ENCODE data around the gene U2AF1L4.

U2AF1L4 gene

GRCh38 chr19:35776102-35776788 is 31.0 kb upstream of the U2AF1L4 start:
- peak overlapping the region; percentile 76 for H3K4me2 ChIP-seq (ENCODE audit: low read length)
- peak overlapping the region; percentile 60 for H3K9ac ChIP-seq (ENCODE audit: low read length)
- no peaks in the 10 kb centered on the region for H3K27me3 ChIP-seq (ENCODE audit: low read depth, low read length)
- H3K79me2 ChIP-seq (ENCODE audit: low read length), result no peaks in the 10 kb centered on the region
- H2AFZ ChIP-seq (ENCODE audit: low read depth, low read length), result no peak overlapping the region
- peaks cover 23% of the 10 kb centered on the region for H3K4me1 ChIP-seq (ENCODE audit: low read length)
- H3K4me3 ChIP-seq (ENCODE audit: low read length), result peak overlapping the region; percentile 79
- no peaks in the 10 kb centered on the region for H3K36me3 ChIP-seq (replicated peaks; ENCODE audit: low read depth, low read length)
- TF ChIP-seq, protein P1, sequence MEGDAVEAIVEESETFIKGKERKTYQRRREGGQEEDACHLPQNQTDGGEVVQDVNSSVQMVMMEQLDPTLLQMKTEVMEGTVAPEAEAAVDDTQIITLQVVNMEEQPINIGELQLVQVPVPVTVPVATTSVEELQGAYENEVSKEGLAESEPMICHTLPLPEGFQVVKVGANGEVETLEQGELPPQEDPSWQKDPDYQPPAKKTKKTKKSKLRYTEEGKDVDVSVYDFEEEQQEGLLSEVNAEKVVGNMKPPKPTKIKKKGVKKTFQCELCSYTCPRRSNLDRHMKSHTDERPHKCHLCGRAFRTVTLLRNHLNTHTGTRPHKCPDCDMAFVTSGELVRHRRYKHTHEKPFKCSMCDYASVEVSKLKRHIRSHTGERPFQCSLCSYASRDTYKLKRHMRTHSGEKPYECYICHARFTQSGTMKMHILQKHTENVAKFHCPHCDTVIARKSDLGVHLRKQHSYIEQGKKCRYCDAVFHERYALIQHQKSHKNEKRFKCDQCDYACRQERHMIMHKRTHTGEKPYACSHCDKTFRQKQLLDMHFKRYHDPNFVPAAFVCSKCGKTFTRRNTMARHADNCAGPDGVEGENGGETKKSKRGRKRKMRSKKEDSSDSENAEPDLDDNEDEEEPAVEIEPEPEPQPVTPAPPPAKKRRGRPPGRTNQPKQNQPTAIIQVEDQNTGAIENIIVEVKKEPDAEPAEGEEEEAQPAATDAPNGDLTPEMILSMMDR (IDR thresholded peaks at IDR 0.05; ENCODE audit: low read depth, low read length), result no peak
- TF ChIP-seq EZH2phosphoT487 (IDR thresholded peaks at IDR 0.05; ENCODE audit: low read depth), result no peak
- no peaks in the 10 kb centered on the region for H4K20me1 ChIP-seq (ENCODE audit: insufficient read depth, low read length)
- H3K27ac ChIP-seq (ENCODE audit: low read length), result no peak overlapping the region
- H3K9me3 ChIP-seq (ENCODE audit: insufficient read depth, low read length), result no peaks in the 10 kb centered on the region

- H3K79me2 ChIP-seq (ENCODE audit: low read length), result no peaks in the 10 kb centered on the region
- H3K36me3 ChIP-seq (replicated peaks; ENCODE audit: low read depth, low read length), result no peaks in the 10 kb centered on the region
- no peaks in the 10 kb centered on the region for H3K9me3 ChIP-seq (ENCODE audit: insufficient read depth, low read length)
- no peaks in the 10 kb centered on the region for H4K20me1 ChIP-seq (ENCODE audit: insufficient read depth, low read length)
- H3K9ac ChIP-seq (ENCODE audit: low read length), result peak within 1 kb of the TSS; percentile 60
- H3K27me3 ChIP-seq (ENCODE audit: low read depth, low read length), result no peaks in the 10 kb centered on the region
- peaks cover 23% of the 10 kb centered on the region for H3K4me1 ChIP-seq (ENCODE audit: low read length)
- peak within 1 kb of the TSS; percentile 79 for H3K4me3 ChIP-seq (ENCODE audit: low read length)
- H2AFZ ChIP-seq (ENCODE audit: low read depth, low read length), result no peak within 1 kb of the TSS; the same call in 1 of the 2 replicates
- peak within 1 kb of the TSS; percentile 76 for H3K4me2 ChIP-seq (ENCODE audit: low read length)
- TF ChIP-seq EZH2phosphoT487 (IDR thresholded peaks at IDR 0.05; ENCODE audit: low read depth), result no peak
- TF ChIP-seq, protein P1 (IDR thresholded peaks at IDR 0.05; ENCODE audit: low read depth, low read length), result no peak
- no peak within 1 kb of the TSS for H3K27ac ChIP-seq (ENCODE audit: low read length)
Measured at GRCh38 chr19:35775298-35776101, 30.3 kb upstream of the U2AF1L4 start, which contains the start of gene ARHGAP33. ARHGAP33 (plus strand) TSS chr19:35775564; CDS start chr19:35775659, 95 bp downstream.

DNA sequence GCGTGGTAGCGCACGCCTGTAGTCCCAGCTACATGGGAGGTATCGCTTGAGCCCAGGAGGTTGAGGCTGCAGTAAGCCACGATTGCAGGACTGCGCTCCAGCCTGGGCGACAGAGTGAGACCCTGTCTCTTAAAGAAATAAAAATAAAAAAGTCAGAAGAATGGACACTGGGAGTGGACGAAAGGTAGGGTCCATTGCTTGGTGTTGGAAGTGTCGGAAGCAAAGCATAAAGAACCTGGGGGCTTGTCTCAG is 29.8 kb upstream of the U2AF1L4 start:
- H4K20me1 ChIP-seq (ENCODE audit: insufficient read depth, low read length), result no peaks in the 10 kb centered on the region
- no peaks in the 10 kb centered on the region for H3K27me3 ChIP-seq (ENCODE audit: low read depth, low read length)
- no peak overlapping the region for H3K9ac ChIP-seq (ENCODE audit: low read length)
- peak overlapping the region; percentile 76 for H3K4me2 ChIP-seq (ENCODE audit: low read length)
- H3K4me1 ChIP-seq (ENCODE audit: low read length), result peaks cover 22% of the 10 kb centered on the region
- peak overlapping the region; percentile 79 for H3K4me3 ChIP-seq (ENCODE audit: low read length)
- H2AFZ ChIP-seq (ENCODE audit: low read depth, low read length), result no peak overlapping the region
- H3K27ac ChIP-seq (ENCODE audit: low read length), result no peak overlapping the region
- TF ChIP-seq EZH2phosphoT487 (IDR thresholded peaks at IDR 0.05; ENCODE audit: low read depth), result no peak
- TF ChIP-seq, protein P1 (IDR thresholded peaks at IDR 0.05; ENCODE audit: low read depth, low read length), result no peak
- H3K79me2 ChIP-seq (ENCODE audit: low read length), result no peaks in the 10 kb centered on the region
- H3K36me3 ChIP-seq (replicated peaks; ENCODE audit: low read depth, low read length), result no peaks in the 10 kb centered on the region
- no peaks in the 10 kb centered on the region for H3K9me3 ChIP-seq (ENCODE audit: insufficient read depth, low read length)

DNA sequence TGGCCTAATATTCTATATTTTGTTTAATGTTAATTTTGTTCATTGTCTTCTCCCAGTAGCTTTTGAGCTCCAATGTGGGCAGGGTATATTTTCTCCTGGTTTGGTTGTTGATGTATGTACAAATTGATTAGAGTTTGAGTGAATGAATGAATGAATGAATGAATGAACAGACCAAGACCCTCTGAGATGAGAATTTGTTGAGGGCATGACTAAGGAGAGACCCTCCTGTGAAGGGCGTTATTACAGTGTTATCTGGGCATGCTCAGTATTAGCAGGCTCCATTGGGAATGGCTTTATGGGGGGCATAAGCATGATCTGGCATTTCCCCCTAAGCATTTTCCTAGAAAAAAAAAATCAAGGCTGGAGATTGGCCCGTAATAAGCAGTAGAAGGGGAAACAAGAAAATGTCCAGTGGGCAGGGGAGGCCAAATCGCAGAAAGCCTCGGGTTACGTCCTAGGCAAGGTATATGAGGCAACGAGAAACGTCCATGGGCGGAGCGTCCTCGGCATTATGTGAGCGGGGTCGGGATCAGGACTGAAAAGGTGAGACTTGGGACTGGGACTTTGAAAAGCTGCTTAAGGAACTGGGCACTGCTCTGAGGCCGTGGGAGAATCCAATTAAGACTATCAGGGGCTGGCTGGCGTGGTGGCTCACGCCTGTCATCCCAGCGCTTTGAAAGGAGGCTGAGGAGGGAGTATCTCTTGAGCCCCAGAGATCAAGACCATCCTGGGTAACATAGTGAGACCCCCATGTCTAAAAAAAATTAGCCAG is 29.2 kb upstream of the U2AF1L4 start:
- H3K4me1 ChIP-seq (ENCODE audit: low read length), result peaks cover 17% of the 10 kb centered on the region
- H3K27me3 ChIP-seq (ENCODE audit: low read depth, low read length), result no peaks in the 10 kb centered on the region
- no peak overlapping the region for H3K9ac ChIP-seq (ENCODE audit: low read length)
- peak overlapping the region; percentile 76 for H3K4me2 ChIP-seq (ENCODE audit: low read length)
- H3K36me3 ChIP-seq (replicated peaks; ENCODE audit: low read depth, low read length), result no peaks in the 10 kb centered on the region
- H2AFZ ChIP-seq (ENCODE audit: low read depth, low read length), result no peak overlapping the region
- H3K9me3 ChIP-seq (ENCODE audit: insufficient read depth, low read length), result no peaks in the 10 kb centered on the region
- peak overlapping the region; percentile 79 for H3K4me3 ChIP-seq (ENCODE audit: low read length)
- no peaks in the 10 kb centered on the region for H4K20me1 ChIP-seq (ENCODE audit: insufficient read depth, low read length)
- no peaks in the 10 kb centered on the region for H3K79me2 ChIP-seq (ENCODE audit: low read length)
- no peak for TF ChIP-seq EZH2phosphoT487 (IDR thresholded peaks at IDR 0.05; ENCODE audit: low read depth)
- TF ChIP-seq, protein P1 (IDR thresholded peaks at IDR 0.05; ENCODE audit: low read depth, low read length), result no peak
- no peak overlapping the region for H3K27ac ChIP-seq (ENCODE audit: low read length)

All from OCI-LY3 (cell line).